Fibroblast of skin of back (primary cell): ENCODE measurements around the gene CAPN7.

ENCODE experiments used
- DNase-seq: peaks from one replicate; pipeline ENCODE4 v3.0.0-alpha.2; 2013

The CAPN7 gene

GRCh38 chr3:15298504-15298903 is 92.5 kb downstream of the CAPN7 start:
- no peak for DNase-seq

DNA sequence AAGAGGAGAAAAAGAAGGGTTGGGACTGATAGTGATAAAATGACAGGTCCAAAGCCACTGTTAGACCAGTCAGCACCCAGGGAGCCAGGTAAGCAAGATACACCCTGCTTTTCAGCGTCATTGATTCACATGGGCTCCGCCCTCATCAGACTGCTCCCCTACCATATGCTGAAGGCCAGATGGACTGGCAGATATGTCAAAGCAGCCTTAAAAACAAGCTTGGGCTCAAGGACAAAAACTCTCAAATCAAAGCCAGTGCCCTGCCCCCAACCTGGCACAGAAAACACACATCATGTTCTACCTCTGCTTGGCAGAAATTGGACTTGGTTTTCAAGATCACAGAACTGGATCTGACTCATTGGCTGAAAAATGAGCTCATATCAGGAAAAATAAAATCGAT is 93.0 kb downstream of the CAPN7 start:
- no peak for DNase-seq

GRCh38 chr3:15300323-15301078 is 94.5 kb downstream of the CAPN7 start:
- peak; percentile 75 for DNase-seq

- DNase-seq, result no peak
Measured at GRCh38 chr3:15301761-15302160, 95.7 kb downstream of the CAPN7 start.
